GM19452 (cell line): ENCODE data around the gene NR2F1-AS1.
"Not testable (repeated sequence)": the region's sequence is repeated elsewhere in the genome, so short reads cannot be mapped to it uniquely, and the experiment has no call there.

Experiments
- ATAC-seq: cut with Tn5 transposase; IDR thresholded peaks from one replicate; pipeline ENCODE4 v1.9.1; 2021; ENCODE audit not compliant: unreplicated experiment

The NR2F1-AS1 gene

GRCh38 chr5:93399675-93400074 is 181.3 kb downstream of the NR2F1-AS1 start:
- ATAC-seq, result no peak

- ATAC-seq, result no peak
Measured at GRCh38 chr5:93395971-93396379, 185.0 kb downstream of the NR2F1-AS1 start.

- no peak for ATAC-seq
Measured at GRCh38 chr5:93395010-93395409, 186.0 kb downstream of the NR2F1-AS1 start.

- ATAC-seq, result no peak
Measured at GRCh38 chr5:93394301-93394700, 186.7 kb downstream of the NR2F1-AS1 start.

GRCh38 chr5:93391169-93391568 is 189.8 kb downstream of the NR2F1-AS1 start:
- ATAC-seq, result not testable (repeated sequence)

- no peak for ATAC-seq
Measured at GRCh38 chr5:93385655-93386054, 195.4 kb downstream of the NR2F1-AS1 start.

- ATAC-seq, result no peak
Measured at GRCh38 chr5:93384995-93385394, 196.0 kb downstream of the NR2F1-AS1 start.

- ATAC-seq, result no peak
Measured at GRCh38 chr5:93384026-93384425, 197.0 kb downstream of the NR2F1-AS1 start.

- no peak for ATAC-seq
Measured at GRCh38 chr5:93382188-93382825, 198.7 kb downstream of the NR2F1-AS1 start.

GRCh38 chr5:93381057-93381456 is 200.0 kb downstream of the NR2F1-AS1 start:
- no peak for ATAC-seq

- ATAC-seq, result no peak
Measured at GRCh38 chr5:93378073-93378472, 202.9 kb downstream of the NR2F1-AS1 start.

- ATAC-seq, result no peak
Measured at GRCh38 chr5:93371893-93372292, 209.1 kb downstream of the NR2F1-AS1 start.

- ATAC-seq, result no peak
Measured at GRCh38 chr5:93364378-93364777, 216.6 kb downstream of the NR2F1-AS1 start.

GRCh38 chr5:93360436-93361088 is 220.5 kb downstream of the NR2F1-AS1 start:
- no peak for ATAC-seq

GRCh38 chr5:93359960-93360305 is 221.1 kb downstream of the NR2F1-AS1 start:
- no peak for ATAC-seq
